Osteoblast (primary cell): ENCODE data around the gene CENPF. TPM values are rescaled to one million over a fixed set of nuclear protein-coding genes. Genes with fewer than 3 reads are reported as not detected.
A peak's percentile ranks its signal among the peaks of the same experiment; 100 is the strongest.

Experiments used
- DNase-seq: peaks from one replicate; pipeline ENCODE4 v3.0.0; 2011; ENCODE audit warnings: low spot score, mixed read lengths; ENCODE audit not compliant: insufficient read length; ENCODE audit errors: missing footprints
- H2AFZ ChIP-seq: 2 replicates; pipeline ENCODE4 v1.6.0; 2011; ENCODE audit warnings: mild to moderate bottlenecking, low read length
- H3K27ac ChIP-seq: 2 replicates; pipeline ENCODE4 v1.5.1; 2011; ENCODE audit warnings: mild to moderate bottlenecking, low read depth, low read length, moderate library complexity
- H3K27me3 ChIP-seq: 2 replicates; pipeline ENCODE4 v1.6.0; 2012; ENCODE audit warnings: mild to moderate bottlenecking, control low read depth, inconsistent platforms, low read length, moderate library complexity; ENCODE audit not compliant: insufficient read depth
- H3K36me3 ChIP-seq: 2 replicates; pipeline ENCODE4 v1.5.1; 2011; ENCODE audit warnings: mild to moderate bottlenecking, low read length, control low read depth, moderate library complexity; ENCODE audit not compliant: insufficient read depth
- H3K4me1 ChIP-seq: 2 replicates; pipeline ENCODE4 v1.5.1; 2011; ENCODE audit warnings: mild to moderate bottlenecking, low read length, control low read depth, moderate library complexity; ENCODE audit not compliant: insufficient read depth
- H3K4me2 ChIP-seq: 2 replicates; pipeline ENCODE4 v1.6.0; 2011; ENCODE audit warnings: mild to moderate bottlenecking, low read length; ENCODE audit not compliant: insufficient read depth
- H3K4me3 ChIP-seq: fragments of 200-600 bp; sonication (generic); 3 replicates; pipeline ENCODE4 v1.5.1; 2012; ENCODE audit warnings: mild to moderate bottlenecking, low read length, inconsistent platforms; ENCODE audit not compliant: insufficient read depth
- H3K79me2 ChIP-seq: 2 replicates; pipeline ENCODE4 v1.6.0; 2012; ENCODE audit warnings: mild to moderate bottlenecking, low read length, control low read depth, inconsistent platforms; ENCODE audit not compliant: insufficient read depth
- H3K9me3 ChIP-seq: 2 replicates; pipeline ENCODE4 v1.5.1; 2011; ENCODE audit warnings: low read depth, low read length, control low read depth
- H4K20me1 ChIP-seq: 2 replicates; pipeline ENCODE4 v1.6.0; 2012; ENCODE audit warnings: mild to moderate bottlenecking, low read length, control low read depth; ENCODE audit not compliant: insufficient read depth
- CTCF ChIP-seq: IDR thresholded peaks from 2 replicates; pipeline ENCODE4 v1.5.1; 2011; ENCODE audit warnings: mild to moderate bottlenecking, low read depth, low read length, moderate library complexity; ENCODE audit errors: extremely low read depth
- total RNA-seq: library from RNA; depleted of rRNA; stranded (reverse); fragments of >200 nt; gene quantifications from 2 replicates; pipeline ENCODE4 v1.2.3, GENCODE V29; 2012

Gene CENPF
- total RNA-seq, 1 donor, result 8.3 TPM

GRCh38 chr1:214694769-214695168 lies 91.8 kb downstream of the CENPF start:
- Histone ChIP-seq H2AFZ (no peak overlapping the region), H3K79me2 (no peaks in the 10 kb centered on the region), H3K27me3 (no peaks in the 10 kb centered on the region), H3K9me3 (no peaks in the 10 kb centered on the region), H4K20me1 (no peaks in the 10 kb centered on the region), H3K27ac (no peak overlapping the region), H3K4me2 (no peak overlapping the region), H3K36me3 (no peaks in the 10 kb centered on the region), H3K4me3 (no peak overlapping the region), H3K4me1 (no peaks in the 10 kb centered on the region)
- DNase-seq, result no peak
- TF ChIP-seq CTCF, result no peak

- no peak for DNase-seq
- H4K20me1 ChIP-seq, result no peaks in the 10 kb centered on the region
- H2AFZ ChIP-seq, result no peak overlapping the region
- H3K9me3 ChIP-seq, result no peaks in the 10 kb centered on the region
- no peak overlapping the region for H3K27ac ChIP-seq
- no peaks in the 10 kb centered on the region for H3K79me2 ChIP-seq
- no peaks in the 10 kb centered on the region for H3K36me3 ChIP-seq
- H3K27me3 ChIP-seq, result no peaks in the 10 kb centered on the region
- H3K4me2 ChIP-seq, result no peak overlapping the region
- TF ChIP-seq CTCF, result no peak
- no peaks in the 10 kb centered on the region for H3K4me1 ChIP-seq
- H3K4me3 ChIP-seq, result no peak overlapping the region
These were observed 95.6 kb downstream of the CENPF start for GRCh38 chr1:214698559-214698958.

- no peak overlapping the region for H3K4me3 ChIP-seq
- no peaks in the 10 kb centered on the region for H4K20me1 ChIP-seq
- H3K79me2 ChIP-seq, result no peaks in the 10 kb centered on the region
- DNase-seq, result no peak
- no peaks in the 10 kb centered on the region for H3K4me1 ChIP-seq
- H2AFZ ChIP-seq, result peak overlapping the region; percentile 73
- no peak for TF ChIP-seq CTCF
- H3K27ac ChIP-seq, result no peak overlapping the region
- H3K4me2 ChIP-seq, result no peak overlapping the region
- no peaks in the 10 kb centered on the region for H3K27me3 ChIP-seq
- H3K36me3 ChIP-seq, result no peaks in the 10 kb centered on the region
- H3K9me3 ChIP-seq, result no peaks in the 10 kb centered on the region
These were observed 97.4 kb downstream of the CENPF start for GRCh38 chr1:214700437-214700836.

- no peak overlapping the region for H3K4me3 ChIP-seq
- no peak for DNase-seq
- H3K36me3 ChIP-seq, result no peaks in the 10 kb centered on the region
- no peaks in the 10 kb centered on the region for H4K20me1 ChIP-seq
- H2AFZ ChIP-seq, result no peak overlapping the region
- H3K79me2 ChIP-seq, result no peaks in the 10 kb centered on the region
- no peaks in the 10 kb centered on the region for H3K9me3 ChIP-seq
- no peaks in the 10 kb centered on the region for H3K27me3 ChIP-seq
- H3K4me2 ChIP-seq, result no peak overlapping the region
- peaks cover 3% of the 10 kb centered on the region for H3K4me1 ChIP-seq
- no peak for TF ChIP-seq CTCF
- no peak overlapping the region for H3K27ac ChIP-seq
These were observed 99.6 kb downstream of the CENPF start for GRCh38 chr1:214702556-214702955.
